Sciatic nerve (tissue), 2 donors: ENCODE measurements around the gene IRF9. TPM values are rescaled to one million over a fixed set of nuclear protein-coding genes. Genes with fewer than 3 reads are reported as not detected.
"Not testable (repeated sequence)": the region's sequence is repeated elsewhere in the genome, so short reads cannot be mapped to it uniquely, and the experiment has no call there.

Experiments used
- ATAC-seq: fragments of 200-7000 bp; cut with Tn5 transposase; one replicate; pipeline ENCODE4 v1.9.1; 2020; ENCODE audit warnings: mild to moderate bottlenecking, moderate library complexity
- DNase-seq: peaks from one replicate; pipeline ENCODE4 v3.0.0-alpha.2; 2020; ENCODE audit warnings: low spot score
- intact Hi-C: fragments of 100-400 bp; cut with DNase I; formaldehyde crosslinking; loops from one replicate; pipeline ENCODE4 v1.14.2; 2022
- total RNA-seq: library from RNA; stranded (reverse); fragmentation: NEBNext Ultra II Directional; extraction: Animal tissue kit (Norgen Biotek cat#: 25700); gene quantifications from one replicate; pipeline ENCODE4 v1.2.1, GENCODE V29; 2021
- donor health status: DM: no; HTN: no; CAD: no.
- donor health status: DM: no; HTN: no; CAD: no.

IRF9 gene
- total RNA-seq, 1 donor from 2014 or later = 107 TPM

DNA sequence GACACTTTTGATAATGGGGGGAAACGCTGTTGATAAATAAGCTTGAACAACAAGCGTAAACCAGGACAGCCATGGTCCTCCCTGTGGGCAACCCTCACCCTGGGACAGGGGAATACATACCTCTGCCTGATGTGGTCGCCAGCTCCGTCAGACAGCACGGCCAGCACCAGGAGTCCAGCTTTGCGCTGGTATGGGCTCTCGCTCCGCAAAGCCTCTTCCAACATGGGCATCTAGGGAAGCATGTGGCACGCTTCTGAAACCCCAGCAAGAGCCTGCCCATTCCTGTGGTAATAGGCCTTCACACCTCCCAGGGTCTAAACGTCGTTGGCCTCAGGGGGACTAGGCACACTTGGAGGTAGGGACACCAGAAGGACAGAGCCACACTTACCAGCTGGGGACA lies 24.7 kb downstream of the IRF9 start:
- DNase-seq = no peak
- ATAC-seq = no peak
- intact Hi-C loops = no loop called here

DNA sequence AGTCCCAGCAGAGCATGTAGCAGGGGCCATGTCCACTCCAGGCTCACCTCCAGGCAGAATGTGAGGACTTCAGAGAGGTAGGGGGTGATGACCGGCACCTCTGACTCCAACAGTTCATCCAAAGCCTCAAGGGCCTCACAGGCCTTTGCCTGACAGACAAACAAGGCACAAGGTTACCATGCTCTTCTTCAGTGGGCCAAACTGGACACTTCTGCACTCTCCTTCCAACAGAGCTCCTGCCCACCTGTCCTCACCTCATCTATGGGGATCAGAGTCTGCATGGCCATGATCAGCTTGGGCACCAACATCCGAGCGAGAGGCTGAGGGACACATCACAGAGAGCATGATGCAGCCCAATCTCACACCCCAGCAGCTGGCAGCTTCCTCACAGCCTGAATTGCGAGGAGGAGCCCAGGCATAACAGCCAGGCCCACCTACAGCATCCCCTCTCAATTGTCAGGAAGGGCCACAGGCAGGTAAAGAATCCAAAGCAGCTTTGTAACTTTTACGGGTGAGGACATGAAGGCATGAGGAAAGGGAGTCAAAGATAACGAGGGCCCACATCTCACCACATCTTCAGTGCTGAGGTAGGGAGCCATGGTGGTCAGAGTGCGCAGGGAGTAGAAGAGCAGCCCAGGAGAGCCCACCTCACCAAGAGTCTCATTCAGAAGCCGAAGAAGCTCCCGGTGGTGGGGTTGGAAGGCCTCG lies 25.9 kb downstream of the IRF9 start:
- no peak for DNase-seq
- ATAC-seq = no peak
- intact Hi-C loops = no loop called here

- ATAC-seq (no peak), DNase-seq (no peak)
- intact Hi-C loops = no loop called here
These were observed 26.5 kb downstream of the IRF9 start for GRCh38 chr14:24187539-24187915.

- intact Hi-C loops = no loop called here
- DNase-seq (peak; percentile 96), ATAC-seq (peak; percentile 97)
These were observed 27.4 kb downstream of the IRF9 start, which contains the start of gene IPO4 for GRCh38 chr14:24188251-24189058. Gene IPO4, minus strand, starts transcription at chr14:24188816. Its CDS starts 29 bp downstream, at chr14:24188787.

DNA sequence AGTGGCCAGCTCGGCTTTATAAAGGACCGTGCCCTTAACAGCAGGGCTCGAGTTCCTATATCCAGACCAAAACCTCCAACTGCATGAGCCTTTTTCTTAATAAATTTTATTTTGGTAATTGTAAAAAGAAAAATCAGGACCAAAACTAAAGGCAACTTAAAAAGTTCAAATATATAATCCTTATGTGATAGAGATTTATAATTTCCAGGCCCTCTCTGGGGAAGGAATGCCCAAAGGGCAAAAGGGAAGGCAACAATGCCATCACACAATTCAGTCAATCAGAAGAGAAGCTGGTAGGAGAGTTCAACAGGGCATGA lies 28.0 kb downstream of the IRF9 start:
- intact Hi-C loops = no loop called here

GRCh38 chr14:24189460-24189859 lies 28.4 kb downstream of the IRF9 start:
- intact Hi-C loops = no loop called here
- no peak for DNase-seq
- no peak for ATAC-seq

More for the DNA sequence above, 28.0 kb downstream of the IRF9 start:
- DNase-seq = no peak
- ATAC-seq = no peak

- DNase-seq (no peak), ATAC-seq (no peak)
- intact Hi-C loops = no loop called here
These were observed 29.4 kb downstream of the IRF9 start for GRCh38 chr14:24190416-24190815.

DNA sequence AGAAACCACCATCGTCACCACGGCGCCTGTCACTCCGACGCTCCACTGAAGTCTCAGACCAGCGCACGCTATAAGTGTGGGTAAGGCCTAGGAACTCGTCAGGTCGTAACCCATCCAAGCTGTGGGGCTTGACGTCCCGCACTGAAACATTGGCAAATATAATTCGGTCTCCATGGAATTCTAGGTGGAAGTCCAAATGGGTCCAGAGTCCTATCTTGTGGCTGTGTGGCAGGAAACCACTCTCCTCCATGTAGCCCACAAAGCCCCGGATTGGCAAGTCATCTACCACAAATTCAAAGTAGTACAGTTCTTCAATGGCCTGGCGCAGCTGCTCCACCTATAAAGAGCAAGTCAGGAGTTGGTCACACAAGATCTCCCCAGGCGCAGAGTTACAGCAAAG lies 31.9 kb downstream of the IRF9 start:
- ATAC-seq = no peak

DNA sequence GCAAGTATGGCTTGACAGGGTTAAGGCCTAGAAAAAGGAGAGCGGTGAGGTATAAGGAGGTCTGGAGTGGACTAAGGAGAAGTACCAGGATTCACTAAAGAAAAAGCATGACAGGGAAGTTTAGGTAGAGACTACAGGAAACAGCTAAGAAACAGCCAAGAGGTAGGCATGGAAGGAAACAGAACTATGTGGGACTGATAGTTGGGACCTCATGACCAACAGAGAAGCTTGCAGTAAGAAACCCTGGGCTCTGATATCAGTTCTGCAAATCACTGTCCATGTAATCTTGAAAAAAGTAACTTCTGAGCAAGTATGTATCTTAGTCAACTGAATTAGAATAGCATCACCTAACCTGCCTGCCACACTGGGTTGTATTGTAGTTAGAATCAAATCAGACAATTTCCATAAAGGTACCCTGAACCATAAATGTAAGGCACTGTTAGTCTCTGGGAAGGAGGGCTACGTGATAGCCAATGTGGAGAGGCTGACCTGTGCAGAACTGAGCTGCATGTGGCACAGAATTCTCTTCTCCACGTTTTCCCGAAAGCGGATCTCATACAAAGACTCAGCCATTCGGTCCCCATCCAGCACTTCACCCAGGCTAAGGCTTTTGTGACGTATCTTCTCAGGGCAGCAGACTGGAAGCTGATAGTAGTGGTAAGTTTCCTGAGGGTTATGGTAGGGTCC lies 33.3 kb downstream of the IRF9 start:
- DNase-seq (no peak), ATAC-seq (no peak)
- intact Hi-C loops = no loop called here

More for the DNA sequence above, 31.9 kb downstream of the IRF9 start:
- intact Hi-C loops = no loop called here
- DNase-seq = no peak

GRCh38 chr14:24194873-24195185 lies 33.8 kb downstream of the IRF9 start:
- intact Hi-C loops = no loop called here
- ATAC-seq (peak; percentile 1), DNase-seq (no peak)

GRCh38 chr14:24195186-24196070 lies 34.4 kb downstream of the IRF9 start, which contains the start of gene TM9SF1:
Gene TM9SF1, minus strand, starts transcription at chr14:24195441. Its CDS starts 422 bp downstream, at chr14:24195019.
- ATAC-seq (peak; percentile 96), DNase-seq (peak; percentile 92)
- intact Hi-C loops = no loop called here

GRCh38 chr14:24196071-24197055 lies 35.3 kb downstream of the IRF9 start:
- DNase-seq (no peak), ATAC-seq (peak; percentile 54)
- intact Hi-C loops = no loop called here

DNA sequence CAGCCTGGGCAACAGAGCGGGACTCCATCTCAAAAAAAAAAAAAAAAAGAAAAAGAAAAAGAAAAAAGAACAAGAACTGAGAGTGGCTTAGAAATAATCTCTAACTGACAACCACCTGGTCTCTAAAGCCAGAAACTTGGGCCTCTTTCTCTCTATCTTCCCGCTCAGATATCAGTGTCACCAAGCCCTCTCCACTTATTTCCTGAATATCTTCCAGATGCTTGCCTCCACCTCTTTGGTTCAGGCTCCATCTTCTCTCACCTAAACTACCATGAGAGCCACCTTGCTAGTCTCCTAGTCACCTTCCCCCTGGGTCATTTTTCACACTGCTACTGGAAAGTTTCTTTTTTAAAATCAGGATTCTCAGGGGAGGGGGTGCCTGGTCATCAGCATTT lies 36.0 kb downstream of the IRF9 start:
- DNase-seq (no peak), ATAC-seq (no peak)
- intact Hi-C loops = no loop called here

GRCh38 chr14:24198814-24199524 lies 37.9 kb downstream of the IRF9 start:
- ATAC-seq (no peak), DNase-seq (no peak)
- intact Hi-C loops = no loop called here

DNA sequence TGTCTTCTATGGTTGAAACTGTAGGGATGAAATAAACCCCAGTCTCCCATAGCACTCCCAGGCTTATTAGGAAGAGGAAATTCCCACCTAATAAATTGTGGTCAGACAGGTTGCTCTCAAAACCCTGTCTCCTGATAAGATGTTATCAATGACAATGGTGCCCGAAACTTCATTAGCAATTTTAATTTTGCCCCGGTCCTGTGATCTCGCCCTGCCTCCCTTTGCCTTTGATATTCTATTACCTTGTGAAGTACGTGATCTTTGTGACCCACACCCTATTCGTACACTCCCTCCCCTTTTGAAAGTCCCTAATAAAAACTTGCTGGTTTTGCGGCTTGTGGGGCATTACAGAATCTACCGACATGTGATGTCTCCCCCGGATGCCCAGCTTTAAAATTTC lies 41.5 kb downstream of the IRF9 start:
- DNase-seq, ATAC-seq, intact Hi-C loops: not testable (repeated sequence)

GRCh38 chr14:24203249-24203886 lies 42.3 kb downstream of the IRF9 start:
- ATAC-seq, intact Hi-C loops, DNase-seq: not testable (repeated sequence)
